ENCODE data around the gene UACA.
"Not testable (repeated sequence)": the region's sequence is repeated elsewhere in the genome, so short reads cannot be mapped to it uniquely, and the experiment has no call there.

Gene UACA

DNA sequence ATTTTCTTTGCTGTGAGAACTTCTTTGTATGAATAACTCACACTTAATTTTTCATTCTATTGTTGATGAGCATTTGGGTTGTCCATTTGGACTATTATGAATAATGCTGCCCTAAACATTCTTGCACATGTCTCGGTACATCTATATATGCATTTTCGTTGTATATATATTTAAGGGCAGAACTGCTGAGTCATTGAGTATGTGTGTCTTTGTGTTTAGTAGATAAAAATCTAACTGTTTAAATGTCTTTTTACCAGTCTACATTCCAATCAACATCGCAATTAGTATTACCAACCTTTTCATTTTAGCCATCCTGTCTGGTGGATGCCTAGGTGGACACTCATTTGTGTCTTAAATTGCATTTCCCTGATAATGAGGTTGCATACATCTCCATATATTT is 144.4 kb downstream of the UACA start:
- TF ChIP-seq, protein P1, sequence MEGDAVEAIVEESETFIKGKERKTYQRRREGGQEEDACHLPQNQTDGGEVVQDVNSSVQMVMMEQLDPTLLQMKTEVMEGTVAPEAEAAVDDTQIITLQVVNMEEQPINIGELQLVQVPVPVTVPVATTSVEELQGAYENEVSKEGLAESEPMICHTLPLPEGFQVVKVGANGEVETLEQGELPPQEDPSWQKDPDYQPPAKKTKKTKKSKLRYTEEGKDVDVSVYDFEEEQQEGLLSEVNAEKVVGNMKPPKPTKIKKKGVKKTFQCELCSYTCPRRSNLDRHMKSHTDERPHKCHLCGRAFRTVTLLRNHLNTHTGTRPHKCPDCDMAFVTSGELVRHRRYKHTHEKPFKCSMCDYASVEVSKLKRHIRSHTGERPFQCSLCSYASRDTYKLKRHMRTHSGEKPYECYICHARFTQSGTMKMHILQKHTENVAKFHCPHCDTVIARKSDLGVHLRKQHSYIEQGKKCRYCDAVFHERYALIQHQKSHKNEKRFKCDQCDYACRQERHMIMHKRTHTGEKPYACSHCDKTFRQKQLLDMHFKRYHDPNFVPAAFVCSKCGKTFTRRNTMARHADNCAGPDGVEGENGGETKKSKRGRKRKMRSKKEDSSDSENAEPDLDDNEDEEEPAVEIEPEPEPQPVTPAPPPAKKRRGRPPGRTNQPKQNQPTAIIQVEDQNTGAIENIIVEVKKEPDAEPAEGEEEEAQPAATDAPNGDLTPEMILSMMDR (conservative IDR thresholded peaks at IDR 0.05; ENCODE audit: low read depth, low read length), result no peak
- no peak for DNase-seq (ENCODE audit: low read depth)
- H3K4me3 ChIP-seq (ENCODE audit: low read depth, low read length), result no peak overlapping the region

DNA sequence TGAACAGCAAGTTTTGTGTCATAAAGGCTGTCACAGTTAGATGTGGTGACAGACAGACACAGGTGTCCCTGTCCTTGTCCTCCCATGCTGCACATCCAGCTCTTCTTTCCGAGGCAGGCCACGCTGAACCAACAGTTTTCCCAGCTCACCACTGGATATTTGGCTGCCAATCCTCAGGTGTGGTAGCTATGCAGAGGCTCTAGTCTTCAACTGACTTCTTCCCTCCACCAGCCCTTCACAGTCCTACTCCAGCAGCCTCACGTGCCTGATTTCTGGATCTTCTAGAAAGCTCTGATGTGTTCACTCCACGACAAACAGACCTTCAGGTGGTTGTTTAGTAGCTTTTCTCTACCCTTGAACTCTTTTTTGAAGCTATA is 145.5 kb downstream of the UACA start:
- no peak for DNase-seq (ENCODE audit: low read depth)
- TF ChIP-seq, protein P1 (conservative IDR thresholded peaks at IDR 0.05; ENCODE audit: low read depth, low read length), result no peak
- H3K4me3 ChIP-seq (ENCODE audit: low read depth, low read length), result no peak overlapping the region

DNA sequence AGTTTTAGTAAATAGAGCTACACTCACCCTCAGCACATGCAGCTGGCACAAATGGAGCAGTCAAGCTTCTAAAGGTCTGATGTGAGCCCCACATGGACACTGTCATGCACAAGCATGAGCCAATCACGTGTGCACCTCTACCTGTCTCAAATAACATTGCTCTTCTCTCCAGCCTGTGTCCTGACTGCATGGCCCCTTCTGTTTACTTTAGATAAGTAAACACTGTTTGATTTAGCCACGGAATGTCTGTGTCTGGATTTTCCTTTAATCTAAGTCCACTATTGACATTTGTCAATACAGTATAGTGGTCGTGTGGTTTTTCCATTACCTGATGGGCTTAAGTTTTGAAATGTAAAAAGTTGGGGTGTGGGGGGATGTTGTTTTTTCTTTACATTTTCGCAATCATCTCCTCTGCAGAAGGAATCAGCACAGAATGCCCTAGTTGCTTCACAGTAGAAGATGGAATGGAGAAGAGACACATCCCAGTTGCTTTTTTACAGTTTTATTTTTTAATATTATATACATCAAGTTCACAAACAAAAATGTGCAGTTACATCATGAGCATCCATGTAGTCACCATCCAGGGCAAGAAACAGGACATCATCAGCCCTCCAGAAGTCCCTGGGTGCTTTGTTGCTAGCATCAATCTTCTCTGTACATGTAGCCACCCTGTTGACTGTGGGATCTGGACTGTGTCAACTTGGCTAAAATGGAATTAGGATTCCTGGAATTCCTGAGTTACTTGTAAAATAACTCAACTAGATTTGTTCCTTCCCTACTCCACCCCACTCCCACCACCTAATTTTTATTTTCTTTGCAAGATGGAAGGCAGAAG is 146.1 kb downstream of the UACA start:
- TF ChIP-seq, protein P1 (conservative IDR thresholded peaks at IDR 0.05; ENCODE audit: low read depth, low read length), result no peak
- no peak for DNase-seq (ENCODE audit: low read depth)
- no peak overlapping the region for H3K4me3 ChIP-seq (ENCODE audit: low read depth, low read length)

DNA sequence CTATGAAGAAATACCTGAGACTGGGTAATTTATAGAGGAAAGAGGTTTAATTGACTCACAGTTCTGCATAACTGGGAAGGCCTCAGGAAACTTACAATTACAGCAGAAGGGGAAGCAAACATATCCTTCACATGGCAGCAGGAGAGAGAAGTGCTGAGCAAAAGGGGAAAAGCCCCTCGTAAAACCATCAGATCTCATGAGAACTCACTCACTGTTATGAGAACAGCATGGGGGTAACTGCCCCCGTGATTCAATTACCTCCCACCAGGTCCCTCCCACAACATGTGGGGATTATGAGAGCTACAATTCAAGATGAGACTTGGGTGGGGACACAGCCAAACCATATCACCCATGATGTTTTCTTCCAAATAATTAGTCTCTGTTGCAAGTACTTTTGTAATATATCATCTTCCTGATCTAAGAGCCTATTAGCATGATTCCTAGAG is 147.0 kb downstream of the UACA start:
- not testable (repeated sequence) for H3K4me3 ChIP-seq (ENCODE audit: low read depth, low read length); DNase-seq (ENCODE audit: low read depth)

DNA sequence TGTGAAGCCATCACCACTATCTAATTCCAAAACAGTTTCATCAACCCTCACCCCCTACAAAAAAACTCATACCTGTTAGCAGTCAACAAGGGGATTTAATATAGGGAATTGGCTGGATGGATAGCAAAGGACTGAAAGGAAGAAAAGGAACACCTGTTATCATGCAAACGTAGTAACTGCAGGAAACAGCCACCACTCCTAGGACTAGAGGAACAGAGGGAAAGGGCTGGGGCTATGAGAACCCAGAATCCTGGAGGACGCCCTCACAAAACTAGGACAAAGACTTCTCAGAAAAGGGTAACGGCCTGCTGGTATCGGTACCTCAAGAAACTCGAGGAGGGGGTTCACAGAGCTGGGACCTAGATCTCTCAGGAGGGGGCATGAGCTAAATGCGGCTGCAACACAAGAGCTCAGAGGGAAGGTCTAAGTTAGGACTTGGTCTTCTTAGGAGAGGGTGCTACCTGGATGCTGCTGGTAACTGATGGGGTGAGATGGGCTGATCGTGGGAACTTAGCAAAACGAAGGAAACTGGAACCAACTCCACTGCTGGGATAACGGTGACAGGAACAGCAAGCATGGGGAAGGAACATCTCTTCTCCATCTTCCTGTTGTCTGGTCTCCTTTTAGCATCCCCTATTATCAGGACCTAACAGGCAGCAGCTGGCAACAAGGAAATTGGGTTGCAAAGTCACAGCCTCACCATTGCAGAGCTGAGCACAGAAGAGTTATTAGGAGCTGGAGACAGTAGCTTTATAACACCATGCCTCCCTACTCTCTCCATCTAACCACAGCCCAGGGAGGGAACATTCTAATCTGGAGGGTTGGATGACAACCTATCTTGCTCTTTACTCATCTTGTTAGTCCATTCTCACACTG is 147.7 kb downstream of the UACA start:
- DNase-seq (ENCODE audit: low read depth), result no peak
- no peak overlapping the region for H3K4me3 ChIP-seq (ENCODE audit: low read depth, low read length)
- TF ChIP-seq, protein P1 (conservative IDR thresholded peaks at IDR 0.05; ENCODE audit: low read depth, low read length), result no peak

DNA sequence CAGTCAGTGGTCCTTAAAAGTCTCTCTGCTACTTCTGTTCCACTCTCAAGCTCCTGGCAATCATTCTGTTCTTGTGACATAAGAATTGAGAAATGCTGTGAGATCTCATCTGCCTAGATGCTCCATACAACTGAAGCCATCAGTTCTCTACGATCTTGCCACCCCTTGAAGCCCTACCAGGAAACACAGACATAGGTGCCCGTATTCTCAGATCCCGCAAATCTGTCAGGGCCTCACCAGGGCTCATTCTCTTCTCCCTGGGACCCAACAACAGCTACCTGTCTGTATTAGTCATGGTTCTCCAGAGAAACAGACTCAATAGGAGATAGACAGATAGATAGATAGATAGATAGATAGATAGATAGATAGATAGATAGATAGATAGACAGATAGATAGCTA is 149.1 kb downstream of the UACA start:
- DNase-seq (ENCODE audit: low read depth), result no peak
- H3K4me3 ChIP-seq (ENCODE audit: low read depth, low read length), result no peak overlapping the region
- TF ChIP-seq, protein P1 (conservative IDR thresholded peaks at IDR 0.05; ENCODE audit: low read depth, low read length), result no peak

DNA sequence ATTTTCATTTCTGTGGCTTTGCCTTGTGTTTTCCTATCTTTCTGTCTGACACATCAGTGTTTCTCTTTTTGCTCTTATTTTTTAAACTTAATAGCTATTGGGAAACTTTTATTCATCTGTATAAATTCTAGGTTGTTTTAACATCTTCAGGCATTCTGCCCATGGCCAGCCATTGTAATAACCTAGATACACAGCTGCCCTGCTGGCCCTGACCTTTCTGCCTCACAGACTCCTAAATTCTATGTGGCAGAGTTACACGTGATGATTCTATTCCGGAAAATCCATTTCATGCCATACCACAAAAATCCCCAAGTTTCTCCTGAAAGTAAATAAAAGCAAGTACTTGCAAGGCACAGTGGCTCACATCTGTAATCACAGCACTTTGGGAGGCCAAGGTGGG is 150.1 kb downstream of the UACA start:
- TF ChIP-seq, protein P1 (conservative IDR thresholded peaks at IDR 0.05; ENCODE audit: low read depth, low read length), result no peak
- DNase-seq (ENCODE audit: low read depth), result no peak
- H3K4me3 ChIP-seq (ENCODE audit: low read depth, low read length), result no peak overlapping the region

All from choroid plexus epithelial cell (primary cell).